GM21717 (cell line): Measurements from ENCODE around the gene DCP1A.
"Not testable (repeated sequence)": the region's sequence is repeated elsewhere in the genome, so short reads cannot be mapped to it uniquely, and the experiment has no call there.

Source experiments
- ATAC-seq: cut with Tn5 transposase; IDR thresholded peaks from one replicate; pipeline ENCODE4 v1.9.1; 2021; ENCODE audit warnings: mild to moderate bottlenecking, moderate library complexity; ENCODE audit not compliant: unreplicated experiment

Gene DCP1A

GRCh38 chr3:53329897-53330296 lies 17.4 kb downstream of the DCP1A start:
- no peak for ATAC-seq

- ATAC-seq = no peak
Observed at GRCh38 chr3:53328746-53329145, 18.6 kb downstream of the DCP1A start.

- not testable (repeated sequence) for ATAC-seq
Observed at GRCh38 chr3:53327986-53328385, 19.4 kb downstream of the DCP1A start.

GRCh38 chr3:53324105-53324504 lies 23.2 kb downstream of the DCP1A start:
- ATAC-seq = no peak

GRCh38 chr3:53320697-53321096 lies 26.6 kb downstream of the DCP1A start:
- ATAC-seq = no peak

- no peak for ATAC-seq
Observed at GRCh38 chr3:53318522-53318921, 28.8 kb downstream of the DCP1A start.

GRCh38 chr3:53312832-53313231 lies 34.5 kb downstream of the DCP1A start:
- no peak for ATAC-seq

GRCh38 chr3:53311882-53312281 lies 35.5 kb downstream of the DCP1A start:
- no peak for ATAC-seq

GRCh38 chr3:53303957-53304356 lies 43.4 kb downstream of the DCP1A start:
- ATAC-seq = no peak

- ATAC-seq = no peak
Observed at GRCh38 chr3:53303549-53303948, 43.8 kb downstream of the DCP1A start.

- no peak for ATAC-seq
Observed at GRCh38 chr3:53300826-53301225, 46.5 kb downstream of the DCP1A start.

GRCh38 chr3:53299611-53300023 lies 47.7 kb downstream of the DCP1A start:
- ATAC-seq = not testable (repeated sequence)

GRCh38 chr3:53295410-53295809 lies 51.9 kb downstream of the DCP1A start:
- ATAC-seq = no peak

- no peak for ATAC-seq
Observed at GRCh38 chr3:53293867-53294266, 53.5 kb downstream of the DCP1A start.

GRCh38 chr3:53288214-53288613 lies 59.1 kb downstream of the DCP1A start:
- ATAC-seq = no peak

GRCh38 chr3:53287131-53287629 lies 60.2 kb downstream of the DCP1A start:
- ATAC-seq = no peak

- no peak for ATAC-seq
Observed at GRCh38 chr3:53286727-53287126, 60.6 kb downstream of the DCP1A start.

GRCh38 chr3:53282581-53282980 lies 64.8 kb downstream of the DCP1A start:
- ATAC-seq = no peak

GRCh38 chr3:53278667-53279066 lies 68.7 kb downstream of the DCP1A start:
- no peak for ATAC-seq

GRCh38 chr3:53274938-53275605 lies 72.3 kb downstream of the DCP1A start:
- ATAC-seq = no peak

GRCh38 chr3:53273146-53273670 lies 74.1 kb downstream of the DCP1A start:
- no peak for ATAC-seq
